HepG2 (cell line): Measurements from ENCODE around the gene NOC2L. TPM values are rescaled to one million over a fixed set of nuclear protein-coding genes. Genes with fewer than 3 reads are reported as not detected.

Experiments
- ATAC-seq: fragments of 200-7000 bp; cut with Tn5 transposase; 3 replicates; pipeline ENCODE4 v1.9.1; 2020; ENCODE audit warnings: mild to moderate bottlenecking, moderate library complexity
- BruUV-seq: library from RNA; stranded (reverse); fragments of 400-500 nt; replicated peaks from 2 replicates; lab custom pipeline; 2021; lab: Mats Ljungman, UMichigan
- CTCF ChIA-PET: fragments of 300-600 bp; formaldehyde crosslinking; extraction: SDS; loops from one replicate; lab custom pipeline; 2021; ENCODE audit warnings: low total read pairs, inconsistent platforms, low intra/inter-chr PET ratio; lab: Yijun Ruan, JAX
- POLR2A ChIA-PET: fragments of 350-600 bp; sonication (Branson Sonifier 250); formaldehyde crosslinking; loops from one replicate; lab custom pipeline; 2020; ENCODE audit warnings: antibody characterized with exemption, inconsistent platforms; lab: Yijun Ruan, JAX
- DNase-seq: peaks from one replicate; pipeline ENCODE4 v3.0.0-alpha.2; 2015; ENCODE audit warnings: low spot score
- FAIRE-seq: peaks from 3 replicates; lab custom pipeline; 2011; peaks lifted over from hg19 to GRCh38; lab: Jason Lieb, UNC
- H2AFZ ChIP-seq: one replicate; pipeline ENCODE4 v1.6.1; 2011; ENCODE audit warnings: low read length, inconsistent platforms
- H3K27ac ChIP-seq: fragments of 300-600 bp; 3 replicates; pipeline ENCODE4 v1.8.0; 2011; ENCODE audit warnings: mixed run types, mild to moderate bottlenecking, mixed read lengths, low read length, inconsistent platforms; ENCODE audit not compliant: insufficient read depth; ENCODE audit errors: extremely low read length
- H3K27me3 ChIP-seq, 2 experiments: fragments of 200-600 bp in 1 of 2; 2 replicates in 1 of 2; 3 replicates in 1 of 2; pipeline versions ENCODE4 v1.6.0 to v1.8.0; 2011; ENCODE audit warnings: low read length in 2 of 2, mild to moderate bottlenecking in 2 of 2, moderate library complexity in 2 of 2, inconsistent platforms in 1 of 2; ENCODE audit not compliant: insufficient read depth in 2 of 2, control insufficient read depth in 1 of 2
- H3K36me3 ChIP-seq, 2 experiments: fragments of 200-600 bp in 1 of 2; replicated peaks in 1 of 2; 2 replicates in 1 of 2; 3 replicates in 1 of 2; pipeline versions ENCODE4 v1.5.1 to v1.8.0; 2011; ENCODE audit warnings: low read length in 2 of 2, inconsistent platforms in 1 of 2; ENCODE audit not compliant: insufficient read depth in 2 of 2, control insufficient read depth in 1 of 2
- H3K4me1 ChIP-seq: 2 replicates; pipeline ENCODE4 v1.5.1; 2012; ENCODE audit warnings: low read length, inconsistent platforms; ENCODE audit not compliant: insufficient read depth
- H3K4me2 ChIP-seq: 2 replicates; pipeline ENCODE4 v1.6.0; 2011; ENCODE audit warnings: low read depth, low read length, inconsistent platforms
- H3K4me3 ChIP-seq, 3 experiments: fragments of 200-600 bp in 1 of 3; sonication (generic), shearing (Covaris generic) in 1 of 3; replicated peaks in 1 of 3; 2 replicates each; pipeline ENCODE4 v1.5.1; 2011 to 2016; ENCODE audit warnings: low read length in 3 of 3, inconsistent platforms in 2 of 3, low read depth in 2 of 3, mild to moderate bottlenecking in 2 of 3, control low read depth in 1 of 3, mixed read lengths in 1 of 3; ENCODE audit not compliant: insufficient read depth in 1 of 3
- H3K79me2 ChIP-seq: one replicate; pipeline ENCODE4 v1.6.1; 2011; ENCODE audit warnings: low read length, inconsistent platforms; ENCODE audit not compliant: insufficient read depth
- H3K9ac ChIP-seq: 2 replicates; pipeline ENCODE4 v1.6.0; 2011; ENCODE audit warnings: mild to moderate bottlenecking, low read depth, low read length, inconsistent platforms; ENCODE audit not compliant: insufficient read depth
- H3K9me3 ChIP-seq: 2 replicates; pipeline ENCODE4 v1.5.1; 2012; ENCODE audit warnings: mild to moderate bottlenecking, low read length
- H4K20me1 ChIP-seq: 2 replicates; pipeline ENCODE4 v1.6.0; 2011; ENCODE audit warnings: inconsistent platforms, mild to moderate bottlenecking, low read length, moderate library complexity; ENCODE audit not compliant: insufficient read depth
- ATF7 ChIP-seq, 2 experiments: fragments of 450-650 bp in 1 of 2; sonication (generic) in 1 of 2; formaldehyde crosslinking in 1 of 2; IDR thresholded peaks; 2 replicates each; pipeline versions ENCODE4 v1.4.0 to v1.6.1; 2016 to 2020; ENCODE audit warnings: antibody characterized with exemption in 1 of 2, mild to moderate bottlenecking in 1 of 2, missing genetic modification reagents in 1 of 2
- BCL6 ChIP-seq: IDR thresholded peaks from 2 replicates; pipeline ENCODE4 v1.6.1; 2016; ENCODE audit warnings: missing genetic modification reagents, missing compliant biosample characterization
- KMT2B ChIP-seq: IDR thresholded peaks from 2 replicates; pipeline ENCODE4 v1.6.1; 2016; ENCODE audit warnings: missing genetic modification reagents, missing compliant biosample characterization
- MAFG ChIP-seq: sonication (generic); formaldehyde crosslinking; IDR thresholded peaks from 2 replicates; pipeline ENCODE4 v1.5.1; 2020; ENCODE audit warnings: mild to moderate bottlenecking, missing genetic modification reagents
- MZF1 ChIP-seq: sonication (generic); formaldehyde crosslinking; IDR thresholded peaks from 2 replicates; pipeline ENCODE4 v1.8.1; 2023; ENCODE audit warnings: mild to moderate bottlenecking, missing genetic modification reagents, borderline replicate concordance
- NFKBIZ ChIP-seq: IDR thresholded peaks from 2 replicates; pipeline ENCODE4 v1.6.1; 2018; ENCODE audit warnings: missing genetic modification reagents, missing compliant biosample characterization
- PTBP1 ChIP-seq: fragments of 200-400 bp; formaldehyde crosslinking; IDR thresholded peaks from 2 replicates; pipeline ENCODE4 v1.6.1; 2018; ENCODE audit warnings: low read length, low read depth; ENCODE audit not compliant: poor library complexity, severe bottlenecking
- RBM22 ChIP-seq: fragments of 200-400 bp; formaldehyde crosslinking; optimal IDR thresholded peaks from 2 replicates; pipeline ENCODE3; 2017; ENCODE audit warnings: mild to moderate bottlenecking, low read length, moderate library complexity
- RELA ChIP-seq: sonication (generic); formaldehyde crosslinking; IDR thresholded peaks from 2 replicates; pipeline ENCODE4 v1.4.0; 2020; ENCODE audit warnings: missing genetic modification reagents
- SOX5 ChIP-seq: IDR thresholded peaks from 2 replicates; pipeline ENCODE4 v1.6.1; 2016; ENCODE audit warnings: borderline replicate concordance
- SUZ12 ChIP-seq: fragments of 150-350 bp; IDR thresholded peaks from 2 replicates; pipeline ENCODE4 v1.6.1; 2014; ENCODE audit warnings: low read depth, low read length
- TEAD2 ChIP-seq: sonication (generic); formaldehyde crosslinking; IDR thresholded peaks from 2 replicates; pipeline ENCODE4 v1.9.0; 2021; ENCODE audit warnings: missing genetic modification reagents
- TRIM24 ChIP-seq: sonication (generic); formaldehyde crosslinking; IDR thresholded peaks from 2 replicates; pipeline ENCODE4 v1.8.0; 2022; ENCODE audit warnings: mild to moderate bottlenecking, missing genetic modification reagents
- ZNF605 ChIP-seq: sonication (generic); formaldehyde crosslinking; IDR thresholded peaks from 2 replicates; pipeline ENCODE4 v1.8.0; 2022; ENCODE audit warnings: mild to moderate bottlenecking, missing genetic modification reagents
- WGBS: methylation state at CpG from one replicate; pipeline ENCODE4 v1.1.6; 2017; ENCODE audit warnings: low lambda C conversion rate; 5-methylcytosine and 5-hydroxymethylcytosine counted together
- in situ Hi-C: cut with HindIII; loops from 2 replicates; pipeline ENCODE4 v1.10.0; 2017; ENCODE audit warnings: low pct_unique_long_range_greater_than_20kb; ENCODE audit not compliant: extremely low pct_ligation_motif_present
- intact Hi-C: fragments of 100-400 bp; cut with micrococcal nuclease; formaldehyde crosslinking; loops from one replicate; pipeline ENCODE4 v1.10.0; 2022; ENCODE audit not compliant: unreplicated experiment
- polyA plus RNA-seq, 8 experiments: library from polyadenylated mRNA; depleted of rRNA in 3 of 8; stranded (reverse) in 7 of 8; unstranded in 1 of 8; fragments of >200 nt; fragmentation: Illumina TruSeq in 4 of 8; extraction: Trizol in 4 of 8; gene quantifications; 2 replicates each; pipeline versions ENCODE4 v1.2.1 to v1.2.3, GENCODE V29; 2011 to 2016; ENCODE audit warnings: low read depth in 4 of 8, missing spikeins in 1 of 8, mixed read lengths in 1 of 8; ENCODE audit not compliant: insufficient read depth in 1 of 8
- total RNA-seq, 5 experiments: library from RNA; depleted of rRNA; stranded (reverse); fragments of >200 nt; fragmentation: Illumina TruSeq; extraction: Trizol; gene quantifications; 2 replicates each; pipeline ENCODE4 v1.2.3, GENCODE V29; 2016; ENCODE audit warnings: low read depth in 1 of 5
- TF ChIP-seq, protein P1 (sequence below): sonication (generic); formaldehyde crosslinking; IDR thresholded peaks from 2 replicates; pipeline ENCODE4 v1.5.0; 2020; ENCODE audit warnings: mild to moderate bottlenecking, missing genetic modification reagents
- TF ChIP-seq, protein P2 (sequence below): sonication (generic); formaldehyde crosslinking; IDR thresholded peaks from 2 replicates; pipeline ENCODE4 v1.4.0; 2020; ENCODE audit warnings: mild to moderate bottlenecking, missing genetic modification reagents
- TF ChIP-seq, protein P3 (sequence below): sonication (generic); formaldehyde crosslinking; IDR thresholded peaks from 2 replicates; pipeline ENCODE4 v1.4.0; 2020; ENCODE audit warnings: missing genetic modification reagents

Gene NOC2L
- total and polyA plus RNA-seq, 2 of the 13 experiments (the other 11 are each of a cell fraction or from before 2014, with no cell fraction given): 32.0 to 103 TPM

DNA sequence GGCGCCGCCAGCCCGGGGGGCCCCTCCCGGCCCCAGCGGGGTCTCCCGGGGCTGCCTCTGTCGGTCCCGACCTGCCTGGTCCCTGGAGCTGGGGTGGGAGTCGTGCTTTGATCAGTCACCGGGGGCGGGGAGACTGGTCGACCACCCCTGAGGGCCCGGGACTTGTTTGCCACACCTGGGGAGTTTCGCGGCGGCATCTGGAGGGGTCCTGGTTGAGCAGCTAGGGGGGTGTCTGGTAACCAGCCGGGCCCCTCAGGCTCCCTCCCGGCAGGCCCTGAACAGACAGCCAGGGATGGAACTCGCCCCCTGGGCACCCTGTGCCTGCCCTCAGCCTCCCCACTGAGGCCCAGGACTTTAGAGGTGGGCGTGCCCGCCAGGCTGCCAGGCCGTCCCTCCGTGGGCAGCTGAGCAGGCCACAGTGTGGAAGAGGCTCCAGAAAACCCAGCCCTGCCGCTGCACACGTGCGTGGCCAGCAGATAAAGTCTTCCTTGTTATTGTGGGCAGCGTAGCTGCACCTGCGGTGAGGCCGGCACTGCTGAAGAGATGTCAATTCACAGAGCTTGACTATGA is 48.7 kb downstream of the NOC2L start:
- 34% methylated on average over 9 of the region's 29 CpGs for WGBS
- Histone ChIP-seq H2AFZ (no peak overlapping the region), H3K9ac (no peak overlapping the region), H3K4me3 (no peak overlapping the region), H3K79me2 (no peaks in the 10 kb centered on the region), H3K36me3 (no peaks in the 10 kb centered on the region), H3K27me3 (peaks cover 27 to 74% of the 10 kb centered on the region in 2 experiments; a peak in 4 of 5 replicates), H3K4me2 (no peak overlapping the region), H4K20me1 (no peaks in the 10 kb centered on the region), H3K9me3 (no peaks in the 10 kb centered on the region), H3K27ac (no peak overlapping the region), H3K4me1 (peaks cover 53% of the 10 kb centered on the region)
- in situ Hi-C loops (no loop called here), intact Hi-C loops (no loop called here)
- POLR2A ChIA-PET: no interaction called here
- no TSS peak for BruUV-seq
- CTCF ChIA-PET: no interaction called here
- ATAC-seq: no peak
- no peak for FAIRE-seq
- DNase-seq: no peak
- TF ChIP-seq KMT2B (CRISPR knock-in tag) (no peak), MAFG (CRISPR knock-in tag) (no peak), PTBP1 (no peak), BCL6 (CRISPR knock-in tag) (no peak), TRIM24 (CRISPR knock-in tag) (no peak), MZF1 (no peak), RELA (CRISPR knock-in tag) (no peak), SUZ12 (no peak), NFKBIZ (CRISPR knock-in tag) (no peak), RBM22 (no peak), ATF7 (IDR thresholded peaks at IDR 0.05) (no peak), ATF7 (CRISPR knock-in tag; IDR thresholded peaks at IDR 0.05) (no peak), ZNF605 (no peak), SOX5 (CRISPR knock-in tag) (no peak), TEAD2 (no peak)
- TF ChIP-seq, protein P1, sequence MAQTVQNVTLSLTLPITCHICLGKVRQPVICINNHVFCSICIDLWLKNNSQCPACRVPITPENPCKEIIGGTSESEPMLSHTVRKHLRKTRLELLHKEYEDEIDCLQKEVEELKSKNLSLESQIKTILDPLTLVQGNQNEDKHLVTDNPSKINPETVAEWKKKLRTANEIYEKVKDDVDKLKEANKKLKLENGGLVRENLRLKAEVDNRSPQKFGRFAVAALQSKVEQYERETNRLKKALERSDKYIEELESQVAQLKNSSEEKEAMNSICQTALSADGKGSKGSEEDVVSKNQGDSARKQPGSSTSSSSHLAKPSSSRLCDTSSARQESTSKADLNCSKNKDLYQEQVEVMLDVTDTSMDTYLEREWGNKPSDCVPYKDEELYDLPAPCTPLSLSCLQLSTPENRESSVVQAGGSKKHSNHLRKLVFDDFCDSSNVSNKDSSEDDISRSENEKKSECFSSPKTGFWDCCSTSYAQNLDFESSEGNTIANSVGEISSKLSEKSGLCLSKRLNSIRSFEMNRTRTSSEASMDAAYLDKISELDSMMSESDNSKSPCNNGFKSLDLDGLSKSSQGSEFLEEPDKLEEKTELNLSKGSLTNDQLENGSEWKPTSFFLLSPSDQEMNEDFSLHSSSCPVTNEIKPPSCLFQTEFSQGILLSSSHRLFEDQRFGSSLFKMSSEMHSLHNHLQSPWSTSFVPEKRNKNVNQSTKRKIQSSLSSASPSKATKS (CRISPR knock-in tag): no peak
- TF ChIP-seq, protein P2, sequence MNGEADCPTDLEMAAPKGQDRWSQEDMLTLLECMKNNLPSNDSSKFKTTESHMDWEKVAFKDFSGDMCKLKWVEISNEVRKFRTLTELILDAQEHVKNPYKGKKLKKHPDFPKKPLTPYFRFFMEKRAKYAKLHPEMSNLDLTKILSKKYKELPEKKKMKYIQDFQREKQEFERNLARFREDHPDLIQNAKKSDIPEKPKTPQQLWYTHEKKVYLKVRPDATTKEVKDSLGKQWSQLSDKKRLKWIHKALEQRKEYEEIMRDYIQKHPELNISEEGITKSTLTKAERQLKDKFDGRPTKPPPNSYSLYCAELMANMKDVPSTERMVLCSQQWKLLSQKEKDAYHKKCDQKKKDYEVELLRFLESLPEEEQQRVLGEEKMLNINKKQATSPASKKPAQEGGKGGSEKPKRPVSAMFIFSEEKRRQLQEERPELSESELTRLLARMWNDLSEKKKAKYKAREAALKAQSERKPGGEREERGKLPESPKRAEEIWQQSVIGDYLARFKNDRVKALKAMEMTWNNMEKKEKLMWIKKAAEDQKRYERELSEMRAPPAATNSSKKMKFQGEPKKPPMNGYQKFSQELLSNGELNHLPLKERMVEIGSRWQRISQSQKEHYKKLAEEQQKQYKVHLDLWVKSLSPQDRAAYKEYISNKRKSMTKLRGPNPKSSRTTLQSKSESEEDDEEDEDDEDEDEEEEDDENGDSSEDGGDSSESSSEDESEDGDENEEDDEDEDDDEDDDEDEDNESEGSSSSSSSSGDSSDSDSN: no peak
- TF ChIP-seq, protein P3, sequence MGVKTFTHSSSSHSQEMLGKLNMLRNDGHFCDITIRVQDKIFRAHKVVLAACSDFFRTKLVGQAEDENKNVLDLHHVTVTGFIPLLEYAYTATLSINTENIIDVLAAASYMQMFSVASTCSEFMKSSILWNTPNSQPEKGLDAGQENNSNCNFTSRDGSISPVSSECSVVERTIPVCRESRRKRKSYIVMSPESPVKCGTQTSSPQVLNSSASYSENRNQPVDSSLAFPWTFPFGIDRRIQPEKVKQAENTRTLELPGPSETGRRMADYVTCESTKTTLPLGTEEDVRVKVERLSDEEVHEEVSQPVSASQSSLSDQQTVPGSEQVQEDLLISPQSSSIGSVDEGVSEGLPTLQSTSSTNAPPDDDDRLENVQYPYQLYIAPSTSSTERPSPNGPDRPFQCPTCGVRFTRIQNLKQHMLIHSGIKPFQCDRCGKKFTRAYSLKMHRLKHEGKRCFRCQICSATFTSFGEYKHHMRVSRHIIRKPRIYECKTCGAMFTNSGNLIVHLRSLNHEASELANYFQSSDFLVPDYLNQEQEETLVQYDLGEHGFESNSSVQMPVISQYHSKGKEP: no peak
